ENCODE measurements around the gene RNF17.

- TF ChIP-seq POLR2AphosphoS5 (IDR thresholded peaks at IDR 0.05) (no peak), POLR2A (IDR thresholded peaks at IDR 0.05) (no peak)
- TF ChIP-seq, protein P1, sequence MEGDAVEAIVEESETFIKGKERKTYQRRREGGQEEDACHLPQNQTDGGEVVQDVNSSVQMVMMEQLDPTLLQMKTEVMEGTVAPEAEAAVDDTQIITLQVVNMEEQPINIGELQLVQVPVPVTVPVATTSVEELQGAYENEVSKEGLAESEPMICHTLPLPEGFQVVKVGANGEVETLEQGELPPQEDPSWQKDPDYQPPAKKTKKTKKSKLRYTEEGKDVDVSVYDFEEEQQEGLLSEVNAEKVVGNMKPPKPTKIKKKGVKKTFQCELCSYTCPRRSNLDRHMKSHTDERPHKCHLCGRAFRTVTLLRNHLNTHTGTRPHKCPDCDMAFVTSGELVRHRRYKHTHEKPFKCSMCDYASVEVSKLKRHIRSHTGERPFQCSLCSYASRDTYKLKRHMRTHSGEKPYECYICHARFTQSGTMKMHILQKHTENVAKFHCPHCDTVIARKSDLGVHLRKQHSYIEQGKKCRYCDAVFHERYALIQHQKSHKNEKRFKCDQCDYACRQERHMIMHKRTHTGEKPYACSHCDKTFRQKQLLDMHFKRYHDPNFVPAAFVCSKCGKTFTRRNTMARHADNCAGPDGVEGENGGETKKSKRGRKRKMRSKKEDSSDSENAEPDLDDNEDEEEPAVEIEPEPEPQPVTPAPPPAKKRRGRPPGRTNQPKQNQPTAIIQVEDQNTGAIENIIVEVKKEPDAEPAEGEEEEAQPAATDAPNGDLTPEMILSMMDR (IDR thresholded peaks at IDR 0.05) = no peak
Observed at GRCh38 chr13:24716011-24716410, 48.0 kb upstream of the RNF17 start.
